WTC11 (cell line): ENCODE results near the gene RALBP1. TPM values are rescaled to one million over a fixed set of nuclear protein-coding genes. Genes with fewer than 3 reads are reported as not detected.

Source experiments
- AFF4 ChIP-seq: sonication (generic); formaldehyde crosslinking; IDR thresholded peaks from 2 replicates; pipeline ENCODE4 v1.8.1; 2023; ENCODE audit warnings: mild to moderate bottlenecking, missing genetic modification reagents, borderline replicate concordance
- ARID4B ChIP-seq: sonication (generic); formaldehyde crosslinking; IDR thresholded peaks from 2 replicates; pipeline ENCODE4 v1.8.0; 2023; ENCODE audit warnings: missing genetic modification reagents, mild to moderate bottlenecking, borderline replicate concordance
- ATF1 ChIP-seq: sonication (generic); formaldehyde crosslinking; IDR thresholded peaks from 2 replicates; pipeline ENCODE4 v1.8.1; 2023; ENCODE audit warnings: mild to moderate bottlenecking, moderate library complexity, missing genetic modification reagents
- CREM ChIP-seq: sonication (generic); formaldehyde crosslinking; IDR thresholded peaks from 2 replicates; pipeline ENCODE4 v1.8.1; 2022; ENCODE audit warnings: mild to moderate bottlenecking, missing genetic modification reagents, moderate library complexity
- CTCF ChIP-seq: fragments of 200-600 bp; IDR thresholded peaks from 2 replicates; pipeline ENCODE4 v1.8.0; 2022; ENCODE audit warnings: antibody characterized with exemption
- E2F4 ChIP-seq: sonication (generic); formaldehyde crosslinking; IDR thresholded peaks from 2 replicates; pipeline ENCODE4 v1.8.1; 2022; ENCODE audit warnings: low read depth, mild to moderate bottlenecking, moderate library complexity, missing genetic modification reagents, borderline replicate concordance
- ESRRA ChIP-seq: sonication (generic); formaldehyde crosslinking; IDR thresholded peaks from 2 replicates; pipeline ENCODE4 v1.8.1; 2022; ENCODE audit warnings: mild to moderate bottlenecking, missing genetic modification reagents, borderline replicate concordance
- GABPB1 ChIP-seq: sonication (generic); formaldehyde crosslinking; IDR thresholded peaks from 2 replicates; pipeline ENCODE4 v1.8.1; 2023; ENCODE audit warnings: mild to moderate bottlenecking, missing genetic modification reagents
- HMGA2 ChIP-seq: fragments of 250-450 bp; sonication (Bioruptor Pico); IDR thresholded peaks from 2 replicates; pipeline ENCODE4 v1.4.0; 2021; ENCODE audit warnings: mild to moderate bottlenecking, moderate library complexity
- NR1H2 ChIP-seq: sonication (generic); formaldehyde crosslinking; IDR thresholded peaks from 2 replicates; pipeline ENCODE4 v1.9.0; 2021; ENCODE audit warnings: mild to moderate bottlenecking, moderate library complexity, missing genetic modification reagents
- SMAD3 ChIP-seq: sonication (generic); formaldehyde crosslinking; IDR thresholded peaks from 2 replicates; pipeline ENCODE4 v1.8.0; 2022; ENCODE audit warnings: missing genetic modification reagents, mild to moderate bottlenecking, borderline replicate concordance
- ZBTB43 ChIP-seq: sonication (generic); formaldehyde crosslinking; IDR thresholded peaks from 2 replicates; pipeline ENCODE4 v1.8.1; 2023; ENCODE audit warnings: mild to moderate bottlenecking, missing genetic modification reagents
- total RNA-seq: library from RNA; stranded (reverse); gene quantifications from 3 replicates; pipeline ENCODE4 v1.2.3, GENCODE V29; 2021
- TF ChIP-seq, protein P1 (sequence below): fragments of 250-450 bp; sonication (Bioruptor Pico); IDR thresholded peaks from 2 replicates; pipeline ENCODE4 v2.1.2; 2022; ENCODE audit warnings: mild to moderate bottlenecking, moderate library complexity
- TF ChIP-seq, protein P2 (sequence below): sonication (generic); formaldehyde crosslinking; IDR thresholded peaks from 2 replicates; pipeline ENCODE4 v1.8.1; 2022; ENCODE audit warnings: missing genetic modification reagents, borderline replicate concordance
- TF ChIP-seq, protein P3 (sequence below): sonication (generic); formaldehyde crosslinking; IDR thresholded peaks from 2 replicates; pipeline ENCODE4 v1.8.1; 2023; ENCODE audit warnings: mild to moderate bottlenecking, missing genetic modification reagents
- TF ChIP-seq, protein P4 (sequence below): fragments of 250-450 bp; sonication (Bioruptor Pico); IDR thresholded peaks from 2 replicates; pipeline ENCODE4 v1.9.0; 2021; ENCODE audit warnings: mild to moderate bottlenecking

The RALBP1 gene
- total RNA-seq, 1 experiment from 2014 or later = 69.3 TPM

DNA sequence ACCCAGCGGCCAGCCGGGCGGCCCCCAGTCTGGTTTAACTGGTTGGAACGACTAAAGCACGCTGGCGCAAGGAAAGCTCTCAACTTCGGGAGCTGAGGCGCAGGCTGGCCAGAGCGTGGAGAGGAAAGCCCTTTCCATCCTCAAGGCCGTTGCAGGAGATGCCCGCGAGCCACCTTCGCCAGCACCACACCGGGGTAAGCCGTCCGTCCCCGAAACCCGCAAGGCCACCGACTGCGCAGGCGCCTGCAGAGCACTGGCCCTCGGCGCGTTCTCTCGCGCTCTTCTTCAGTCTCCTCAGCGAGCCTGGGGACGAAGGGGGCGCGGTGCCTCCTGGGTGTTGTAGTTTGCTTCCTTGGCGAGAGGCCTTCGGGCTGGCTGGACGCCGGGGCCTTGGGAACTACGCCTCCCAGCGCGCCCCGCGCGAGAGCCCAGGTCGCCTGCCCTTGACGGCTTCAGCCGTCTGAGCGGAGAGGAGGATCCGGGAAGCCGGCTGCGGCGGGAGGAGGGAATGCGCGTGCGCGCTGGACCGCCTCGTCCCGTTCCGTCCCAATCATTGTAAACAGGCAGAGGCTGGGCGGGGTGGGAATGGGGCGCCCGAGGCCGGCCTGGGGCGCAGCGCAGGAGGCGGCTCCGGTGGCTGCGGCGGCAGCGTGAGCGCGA is at the start of gene RALBP1 (continued):
- no peak for TF ChIP-seq ATF1 (CRISPR knock-in tag)
- TF ChIP-seq ZBTB43 (CRISPR knock-in tag) = no peak
- peak; percentile 91 for TF ChIP-seq CREM
- TF ChIP-seq ESRRA = peak; percentile 70; the same call in 1 of the 2 replicates
- TF ChIP-seq CTCF = no peak
- peak; percentile 92; the same call in 1 of the 2 replicates for TF ChIP-seq ARID4B (CRISPR knock-in tag)
- TF ChIP-seq SMAD3 = no peak
- TF ChIP-seq, protein P1, sequence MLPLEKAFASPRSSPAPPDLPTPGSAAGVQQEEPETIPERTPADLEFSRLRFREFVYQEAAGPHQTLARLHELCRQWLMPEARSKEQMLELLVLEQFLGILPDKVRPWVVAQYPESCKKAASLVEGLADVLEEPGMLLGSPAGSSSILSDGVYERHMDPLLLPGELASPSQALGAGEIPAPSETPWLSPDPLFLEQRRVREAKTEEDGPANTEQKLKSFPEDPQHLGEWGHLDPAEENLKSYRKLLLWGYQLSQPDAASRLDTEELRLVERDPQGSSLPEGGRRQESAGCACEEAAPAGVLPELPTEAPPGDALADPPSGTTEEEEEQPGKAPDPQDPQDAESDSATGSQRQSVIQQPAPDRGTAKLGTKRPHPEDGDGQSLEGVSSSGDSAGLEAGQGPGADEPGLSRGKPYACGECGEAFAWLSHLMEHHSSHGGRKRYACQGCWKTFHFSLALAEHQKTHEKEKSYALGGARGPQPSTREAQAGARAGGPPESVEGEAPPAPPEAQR (CRISPR knock-in tag) = no peak
- peak; percentile 40; the same call in 1 of the 2 replicates for TF ChIP-seq GABPB1 (CRISPR knock-in tag)
- no peak for TF ChIP-seq AFF4 (CRISPR knock-in tag)
- TF ChIP-seq, protein P2, sequence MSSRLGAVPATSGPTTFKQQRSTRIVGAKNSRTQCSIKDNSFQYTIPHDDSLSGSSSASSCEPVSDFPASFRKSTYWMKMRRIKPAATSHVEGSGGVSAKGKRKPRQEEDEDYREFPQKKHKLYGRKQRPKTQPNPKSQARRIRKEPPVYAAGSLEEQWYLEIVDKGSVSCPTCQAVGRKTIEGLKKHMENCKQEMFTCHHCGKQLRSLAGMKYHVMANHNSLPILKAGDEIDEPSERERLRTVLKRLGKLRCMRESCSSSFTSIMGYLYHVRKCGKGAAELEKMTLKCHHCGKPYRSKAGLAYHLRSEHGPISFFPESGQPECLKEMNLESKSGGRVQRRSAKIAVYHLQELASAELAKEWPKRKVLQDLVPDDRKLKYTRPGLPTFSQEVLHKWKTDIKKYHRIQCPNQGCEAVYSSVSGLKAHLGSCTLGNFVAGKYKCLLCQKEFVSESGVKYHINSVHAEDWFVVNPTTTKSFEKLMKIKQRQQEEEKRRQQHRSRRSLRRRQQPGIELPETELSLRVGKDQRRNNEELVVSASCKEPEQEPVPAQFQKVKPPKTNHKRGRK = no peak
- no peak for TF ChIP-seq NR1H2 (CRISPR knock-in tag)
- TF ChIP-seq HMGA2 = no peak
- TF ChIP-seq, protein P3, sequence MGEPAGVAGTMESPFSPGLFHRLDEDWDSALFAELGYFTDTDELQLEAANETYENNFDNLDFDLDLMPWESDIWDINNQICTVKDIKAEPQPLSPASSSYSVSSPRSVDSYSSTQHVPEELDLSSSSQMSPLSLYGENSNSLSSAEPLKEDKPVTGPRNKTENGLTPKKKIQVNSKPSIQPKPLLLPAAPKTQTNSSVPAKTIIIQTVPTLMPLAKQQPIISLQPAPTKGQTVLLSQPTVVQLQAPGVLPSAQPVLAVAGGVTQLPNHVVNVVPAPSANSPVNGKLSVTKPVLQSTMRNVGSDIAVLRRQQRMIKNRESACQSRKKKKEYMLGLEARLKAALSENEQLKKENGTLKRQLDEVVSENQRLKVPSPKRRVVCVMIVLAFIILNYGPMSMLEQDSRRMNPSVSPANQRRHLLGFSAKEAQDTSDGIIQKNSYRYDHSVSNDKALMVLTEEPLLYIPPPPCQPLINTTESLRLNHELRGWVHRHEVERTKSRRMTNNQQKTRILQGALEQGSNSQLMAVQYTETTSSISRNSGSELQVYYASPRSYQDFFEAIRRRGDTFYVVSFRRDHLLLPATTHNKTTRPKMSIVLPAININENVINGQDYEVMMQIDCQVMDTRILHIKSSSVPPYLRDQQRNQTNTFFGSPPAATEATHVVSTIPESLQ (CRISPR knock-in tag) = no peak
- no peak for TF ChIP-seq E2F4 (CRISPR knock-in tag)
- TF ChIP-seq, protein P4, sequence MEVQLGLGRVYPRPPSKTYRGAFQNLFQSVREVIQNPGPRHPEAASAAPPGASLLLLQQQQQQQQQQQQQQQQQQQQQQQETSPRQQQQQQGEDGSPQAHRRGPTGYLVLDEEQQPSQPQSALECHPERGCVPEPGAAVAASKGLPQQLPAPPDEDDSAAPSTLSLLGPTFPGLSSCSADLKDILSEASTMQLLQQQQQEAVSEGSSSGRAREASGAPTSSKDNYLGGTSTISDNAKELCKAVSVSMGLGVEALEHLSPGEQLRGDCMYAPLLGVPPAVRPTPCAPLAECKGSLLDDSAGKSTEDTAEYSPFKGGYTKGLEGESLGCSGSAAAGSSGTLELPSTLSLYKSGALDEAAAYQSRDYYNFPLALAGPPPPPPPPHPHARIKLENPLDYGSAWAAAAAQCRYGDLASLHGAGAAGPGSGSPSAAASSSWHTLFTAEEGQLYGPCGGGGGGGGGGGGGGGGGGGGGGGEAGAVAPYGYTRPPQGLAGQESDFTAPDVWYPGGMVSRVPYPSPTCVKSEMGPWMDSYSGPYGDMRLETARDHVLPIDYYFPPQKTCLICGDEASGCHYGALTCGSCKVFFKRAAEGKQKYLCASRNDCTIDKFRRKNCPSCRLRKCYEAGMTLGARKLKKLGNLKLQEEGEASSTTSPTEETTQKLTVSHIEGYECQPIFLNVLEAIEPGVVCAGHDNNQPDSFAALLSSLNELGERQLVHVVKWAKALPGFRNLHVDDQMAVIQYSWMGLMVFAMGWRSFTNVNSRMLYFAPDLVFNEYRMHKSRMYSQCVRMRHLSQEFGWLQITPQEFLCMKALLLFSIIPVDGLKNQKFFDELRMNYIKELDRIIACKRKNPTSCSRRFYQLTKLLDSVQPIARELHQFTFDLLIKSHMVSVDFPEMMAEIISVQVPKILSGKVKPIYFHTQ (CRISPR knock-in tag) = no peak
